Neural cell (in vitro differentiated cells): ENCODE results near the gene MYMK.

ENCODE experiments used
- EP300 ChIP-seq: fragments of 450-650 bp; conservative IDR thresholded peaks from 2 replicates; pipeline ENCODE4 v1.6.1; 2014; ENCODE audit warnings: antibody characterized with exemption, mild to moderate bottlenecking, moderate library complexity; ENCODE audit not compliant: poor library complexity, severe bottlenecking
- EZH2 ChIP-seq: fragments of 200-600, 300-800 bp; shearing (Covaris generic), sonication (generic); IDR thresholded peaks from 2 replicates; pipeline ENCODE4 v1.6.1; 2014; ENCODE audit warnings: antibody characterized with exemption, low read length, borderline replicate concordance, mild to moderate bottlenecking; ENCODE audit not compliant: insufficient read depth, poor library complexity, severe bottlenecking
- MXI1 ChIP-seq: fragments of 450-650 bp; conservative IDR thresholded peaks from 2 replicates; pipeline ENCODE4 v1.6.1; 2014; ENCODE audit warnings: antibody characterized with exemption, mild to moderate bottlenecking; ENCODE audit not compliant: poor library complexity, severe bottlenecking
- POLR2AphosphoS5 ChIP-seq: IDR thresholded peaks from 2 replicates; pipeline ENCODE4 v1.6.1; 2012
- RAD21 ChIP-seq: fragments of 450-650 bp; conservative IDR thresholded peaks from 2 replicates; pipeline ENCODE4 v1.6.1; 2014; ENCODE audit warnings: antibody characterized with exemption, mild to moderate bottlenecking, moderate library complexity
- SMC3 ChIP-seq: fragments of 450-650 bp; conservative IDR thresholded peaks from 2 replicates; pipeline ENCODE4 v1.6.1; 2014; ENCODE audit warnings: antibody characterized with exemption, mild to moderate bottlenecking, moderate library complexity; ENCODE audit not compliant: poor library complexity
- TAF1 ChIP-seq: IDR thresholded peaks from 2 replicates; pipeline ENCODE4 v1.6.1; 2012; ENCODE audit warnings: low read depth
- TF ChIP-seq, protein P1 (sequence below): fragments of 450-650 bp; IDR thresholded peaks from 2 replicates; pipeline ENCODE4 v1.5.1; 2014; ENCODE audit warnings: antibody characterized with exemption, mild to moderate bottlenecking, moderate library complexity; ENCODE audit not compliant: poor library complexity, severe bottlenecking
- TF ChIP-seq, protein P2 (sequence below): IDR thresholded peaks from 2 replicates; pipeline ENCODE4 v1.6.1; 2012; ENCODE audit warnings: borderline replicate concordance

- TF ChIP-seq, protein P1, sequence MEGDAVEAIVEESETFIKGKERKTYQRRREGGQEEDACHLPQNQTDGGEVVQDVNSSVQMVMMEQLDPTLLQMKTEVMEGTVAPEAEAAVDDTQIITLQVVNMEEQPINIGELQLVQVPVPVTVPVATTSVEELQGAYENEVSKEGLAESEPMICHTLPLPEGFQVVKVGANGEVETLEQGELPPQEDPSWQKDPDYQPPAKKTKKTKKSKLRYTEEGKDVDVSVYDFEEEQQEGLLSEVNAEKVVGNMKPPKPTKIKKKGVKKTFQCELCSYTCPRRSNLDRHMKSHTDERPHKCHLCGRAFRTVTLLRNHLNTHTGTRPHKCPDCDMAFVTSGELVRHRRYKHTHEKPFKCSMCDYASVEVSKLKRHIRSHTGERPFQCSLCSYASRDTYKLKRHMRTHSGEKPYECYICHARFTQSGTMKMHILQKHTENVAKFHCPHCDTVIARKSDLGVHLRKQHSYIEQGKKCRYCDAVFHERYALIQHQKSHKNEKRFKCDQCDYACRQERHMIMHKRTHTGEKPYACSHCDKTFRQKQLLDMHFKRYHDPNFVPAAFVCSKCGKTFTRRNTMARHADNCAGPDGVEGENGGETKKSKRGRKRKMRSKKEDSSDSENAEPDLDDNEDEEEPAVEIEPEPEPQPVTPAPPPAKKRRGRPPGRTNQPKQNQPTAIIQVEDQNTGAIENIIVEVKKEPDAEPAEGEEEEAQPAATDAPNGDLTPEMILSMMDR: no peak
- TF ChIP-seq POLR2AphosphoS5 (no peak), EP300 (no peak), SMC3 (no peak), EZH2 (no peak), TAF1 (no peak), MXI1 (no peak), RAD21 (no peak)
- TF ChIP-seq, protein P2, sequence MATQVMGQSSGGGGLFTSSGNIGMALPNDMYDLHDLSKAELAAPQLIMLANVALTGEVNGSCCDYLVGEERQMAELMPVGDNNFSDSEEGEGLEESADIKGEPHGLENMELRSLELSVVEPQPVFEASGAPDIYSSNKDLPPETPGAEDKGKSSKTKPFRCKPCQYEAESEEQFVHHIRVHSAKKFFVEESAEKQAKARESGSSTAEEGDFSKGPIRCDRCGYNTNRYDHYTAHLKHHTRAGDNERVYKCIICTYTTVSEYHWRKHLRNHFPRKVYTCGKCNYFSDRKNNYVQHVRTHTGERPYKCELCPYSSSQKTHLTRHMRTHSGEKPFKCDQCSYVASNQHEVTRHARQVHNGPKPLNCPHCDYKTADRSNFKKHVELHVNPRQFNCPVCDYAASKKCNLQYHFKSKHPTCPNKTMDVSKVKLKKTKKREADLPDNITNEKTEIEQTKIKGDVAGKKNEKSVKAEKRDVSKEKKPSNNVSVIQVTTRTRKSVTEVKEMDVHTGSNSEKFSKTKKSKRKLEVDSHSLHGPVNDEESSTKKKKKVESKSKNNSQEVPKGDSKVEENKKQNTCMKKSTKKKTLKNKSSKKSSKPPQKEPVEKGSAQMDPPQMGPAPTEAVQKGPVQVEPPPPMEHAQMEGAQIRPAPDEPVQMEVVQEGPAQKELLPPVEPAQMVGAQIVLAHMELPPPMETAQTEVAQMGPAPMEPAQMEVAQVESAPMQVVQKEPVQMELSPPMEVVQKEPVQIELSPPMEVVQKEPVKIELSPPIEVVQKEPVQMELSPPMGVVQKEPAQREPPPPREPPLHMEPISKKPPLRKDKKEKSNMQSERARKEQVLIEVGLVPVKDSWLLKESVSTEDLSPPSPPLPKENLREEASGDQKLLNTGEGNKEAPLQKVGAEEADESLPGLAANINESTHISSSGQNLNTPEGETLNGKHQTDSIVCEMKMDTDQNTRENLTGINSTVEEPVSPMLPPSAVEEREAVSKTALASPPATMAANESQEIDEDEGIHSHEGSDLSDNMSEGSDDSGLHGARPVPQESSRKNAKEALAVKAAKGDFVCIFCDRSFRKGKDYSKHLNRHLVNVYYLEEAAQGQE: no peak
Observed at GRCh38 chr9:133490201-133490681, 34.5 kb downstream of the MYMK start.
